NK-92 treated with Interleukin-12 subunit alpha and Interleukin-12 subunit beta, amount 100 ng/mL, for 24 hours (cell line): Measurements from ENCODE around the gene H1-8.

Experiments used
- DNase-seq: peaks from one replicate; lab custom pipeline; 2025; lab: John Stamatoyannopoulos, UW

The H1-8 gene

GRCh38 chr3:129556358-129556695 is 13.4 kb downstream of the H1-8 start:
- DNase-seq: no peak

GRCh38 chr3:129556890-129557547 is 14.0 kb downstream of the H1-8 start:
- DNase-seq: no peak

DNA sequence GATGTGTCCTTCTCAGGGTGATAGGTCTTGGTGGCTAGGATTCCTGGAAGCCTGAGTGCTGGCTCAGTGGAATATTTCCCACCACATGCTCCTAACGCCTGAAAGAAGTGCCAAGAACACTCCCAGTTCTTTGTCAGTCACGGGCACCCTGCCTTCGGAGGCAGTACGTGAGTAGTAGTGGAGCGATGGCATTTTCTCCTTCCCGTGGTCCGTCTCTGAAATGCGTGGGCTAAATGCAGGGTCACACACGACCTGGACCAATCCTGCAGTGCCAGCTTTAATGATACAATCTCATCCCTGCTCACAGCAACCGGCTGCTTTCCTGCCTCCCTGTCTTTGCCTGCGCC is 14.5 kb downstream of the H1-8 start:
- no peak for DNase-seq

GRCh38 chr3:129558081-129558771 is 15.3 kb downstream of the H1-8 start:
- no peak for DNase-seq

DNA sequence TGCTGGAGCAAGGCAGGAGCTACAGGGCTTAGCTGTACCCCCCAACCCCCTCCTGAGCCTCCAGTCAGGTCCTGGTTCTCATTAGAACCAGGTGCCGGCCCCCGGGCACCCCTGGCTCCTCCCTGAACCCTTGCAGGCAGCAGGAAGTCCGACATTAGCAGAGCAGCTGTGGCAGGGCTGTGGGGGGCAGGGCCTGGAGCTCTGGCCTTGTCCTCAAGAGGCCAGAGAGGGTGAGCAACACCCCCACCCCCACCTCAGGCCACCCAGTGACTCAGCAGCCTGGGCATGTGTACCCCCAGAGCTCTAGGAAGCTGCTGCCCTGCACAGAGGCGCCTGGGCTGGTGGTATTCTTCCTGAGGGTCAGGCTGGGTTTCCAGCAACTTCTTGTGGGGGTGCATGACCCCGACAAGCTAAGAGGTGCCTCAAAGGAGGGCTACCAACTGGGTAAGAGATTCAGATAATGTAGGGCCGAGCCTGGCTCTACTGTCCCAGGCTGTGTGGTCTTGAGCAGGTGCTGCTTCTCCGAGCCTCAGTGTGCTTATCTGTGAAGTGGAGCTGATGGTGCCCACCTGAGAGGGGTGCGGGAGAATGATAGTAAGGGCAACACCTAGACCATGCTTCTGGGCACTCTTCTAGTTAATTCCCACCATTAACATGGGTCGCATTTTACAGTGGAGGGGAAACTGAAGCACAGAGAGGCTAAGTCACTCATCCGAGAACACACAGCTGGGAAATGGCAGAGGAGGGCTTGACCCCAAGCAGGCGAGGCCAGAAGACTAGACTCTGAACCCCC is 16.0 kb downstream of the H1-8 start:
- DNase-seq: no peak

DNA sequence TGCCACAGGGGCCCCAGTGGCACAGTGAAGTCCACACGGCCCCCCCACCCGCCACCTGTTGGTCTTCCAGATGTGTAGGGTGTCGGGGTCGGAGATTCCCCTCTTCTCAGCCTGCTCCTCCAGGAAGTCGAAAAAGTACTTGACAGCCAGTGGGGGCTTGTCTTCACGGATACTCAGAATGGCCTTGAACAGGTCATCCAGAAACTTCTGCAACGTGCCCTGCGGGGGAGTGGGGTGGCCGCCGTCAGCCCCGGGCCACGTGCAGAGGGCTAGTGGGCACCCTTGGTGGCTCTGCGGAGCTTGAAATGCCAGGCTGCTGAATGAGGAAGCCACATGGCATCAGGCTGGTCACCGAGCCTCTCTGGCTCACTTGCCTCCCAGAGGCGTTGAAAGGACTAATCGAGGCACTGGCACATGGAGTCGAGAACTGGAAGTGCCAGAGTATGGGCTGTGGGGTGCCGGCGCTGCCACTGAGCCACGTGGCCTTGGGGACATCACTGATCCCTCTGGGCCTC is 16.6 kb downstream of the H1-8 start:
- DNase-seq: no peak

DNA sequence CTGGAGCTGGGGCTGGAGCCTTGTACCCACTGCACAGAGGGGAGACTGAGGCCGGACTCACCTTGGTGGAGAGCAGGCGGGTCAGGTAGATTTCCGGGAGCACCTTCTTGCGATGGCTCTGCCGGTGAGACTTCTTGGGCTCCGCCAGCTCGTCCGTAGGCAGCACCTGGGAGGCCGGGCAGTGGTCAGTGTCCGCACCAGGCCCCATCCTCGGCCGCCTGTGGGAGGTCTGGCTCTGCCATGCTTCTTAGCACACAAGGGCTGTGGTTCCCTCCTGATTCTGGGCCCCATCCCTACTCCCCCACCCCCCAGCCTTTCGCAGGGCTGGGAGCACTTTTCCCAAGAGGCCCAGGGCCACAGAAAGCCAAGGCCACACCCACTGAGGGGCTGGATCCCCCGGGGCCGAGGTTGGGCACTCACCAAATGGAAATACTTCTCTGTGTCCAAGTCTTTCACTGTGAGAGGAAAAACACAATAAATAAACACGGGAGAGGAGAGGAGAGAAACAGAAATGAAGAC is 17.4 kb downstream of the H1-8 start:
- DNase-seq: no peak

DNA sequence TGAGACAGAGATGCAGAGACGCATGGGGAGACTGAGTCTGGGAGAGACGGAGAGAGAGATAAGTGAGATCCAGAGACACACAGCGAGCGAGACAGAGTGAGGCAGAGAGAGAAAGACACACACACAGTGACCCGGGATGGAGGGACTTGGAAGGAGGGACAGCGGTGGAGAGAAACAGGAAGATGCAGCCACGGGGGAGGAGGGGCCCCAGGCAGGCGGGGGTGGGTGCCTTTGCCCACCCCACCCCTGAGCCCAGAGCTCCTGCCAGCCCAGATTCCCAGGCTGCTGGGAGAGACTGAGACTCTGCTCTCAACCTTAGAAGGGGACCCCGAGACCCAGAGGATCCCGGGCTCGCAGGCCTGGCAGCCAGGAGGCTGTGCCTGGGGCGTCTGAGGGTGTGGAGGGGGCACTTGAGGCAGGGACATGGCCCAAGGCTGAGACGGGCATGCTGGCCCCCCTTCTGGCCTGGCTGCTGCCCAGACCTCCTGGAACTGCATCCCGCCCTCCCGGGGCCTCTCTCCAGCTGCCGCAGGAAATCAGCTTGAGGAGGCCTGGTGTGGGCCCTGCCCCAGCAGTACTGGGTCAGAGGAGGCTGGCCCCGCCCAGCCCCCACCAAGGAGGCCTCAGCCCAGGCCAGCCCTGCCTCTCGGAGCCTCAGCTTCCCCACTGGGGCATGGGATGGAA is 18.1 kb downstream of the H1-8 start:
- no peak for DNase-seq

DNA sequence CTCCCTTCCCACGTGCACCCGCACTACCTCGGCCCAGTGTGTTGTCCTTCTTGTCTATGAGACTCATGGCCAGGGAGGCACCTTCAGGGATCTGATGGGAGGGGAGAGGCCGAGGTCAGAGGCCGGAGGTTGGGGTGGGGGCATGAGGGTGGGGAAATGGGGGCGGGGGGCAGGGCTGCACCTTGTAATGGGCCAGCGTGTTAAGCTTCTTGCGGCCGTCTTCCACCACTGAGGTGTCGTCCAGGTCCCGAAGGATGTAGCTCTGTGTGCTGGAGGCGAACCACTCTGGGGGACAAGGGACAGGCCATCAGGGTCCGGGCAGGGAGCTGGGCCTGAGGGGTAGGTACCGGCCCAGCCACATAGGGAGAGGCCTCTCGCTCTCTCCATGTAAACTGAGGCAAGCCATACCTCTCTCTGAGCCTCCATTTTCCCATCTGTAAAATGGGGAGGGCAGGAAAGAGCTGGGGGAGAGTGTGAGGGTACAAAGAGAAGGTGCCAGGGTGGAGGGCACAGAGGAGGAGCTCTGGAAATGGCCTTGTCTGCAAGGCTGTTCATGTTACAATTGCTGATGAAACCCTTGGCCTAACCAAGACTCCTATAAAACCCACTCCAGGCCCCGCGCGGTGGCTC is 18.8 kb downstream of the H1-8 start:
- no peak for DNase-seq

GRCh38 chr3:129562803-129563202 is 19.8 kb downstream of the H1-8 start:
- no peak for DNase-seq

DNA sequence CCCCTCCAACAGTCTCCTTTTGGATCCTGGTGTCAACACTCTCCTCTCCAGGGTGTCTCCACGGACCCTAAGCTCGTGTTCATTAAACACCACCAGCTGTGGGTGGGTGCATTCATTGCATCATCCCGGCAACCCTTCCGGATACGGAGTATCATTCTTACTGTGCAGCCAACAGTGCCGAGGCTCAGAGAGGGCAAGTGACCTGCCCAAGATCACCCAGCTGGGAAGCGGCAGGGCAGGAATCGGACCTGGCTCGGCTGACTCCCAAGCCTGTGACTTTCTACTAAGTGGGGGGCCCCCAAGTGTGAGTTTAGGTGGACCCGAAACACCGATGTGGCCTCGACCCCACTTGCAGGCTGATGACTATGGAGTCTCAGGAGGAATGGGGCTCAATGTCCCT is 20.4 kb downstream of the H1-8 start:
- DNase-seq: no peak

DNA sequence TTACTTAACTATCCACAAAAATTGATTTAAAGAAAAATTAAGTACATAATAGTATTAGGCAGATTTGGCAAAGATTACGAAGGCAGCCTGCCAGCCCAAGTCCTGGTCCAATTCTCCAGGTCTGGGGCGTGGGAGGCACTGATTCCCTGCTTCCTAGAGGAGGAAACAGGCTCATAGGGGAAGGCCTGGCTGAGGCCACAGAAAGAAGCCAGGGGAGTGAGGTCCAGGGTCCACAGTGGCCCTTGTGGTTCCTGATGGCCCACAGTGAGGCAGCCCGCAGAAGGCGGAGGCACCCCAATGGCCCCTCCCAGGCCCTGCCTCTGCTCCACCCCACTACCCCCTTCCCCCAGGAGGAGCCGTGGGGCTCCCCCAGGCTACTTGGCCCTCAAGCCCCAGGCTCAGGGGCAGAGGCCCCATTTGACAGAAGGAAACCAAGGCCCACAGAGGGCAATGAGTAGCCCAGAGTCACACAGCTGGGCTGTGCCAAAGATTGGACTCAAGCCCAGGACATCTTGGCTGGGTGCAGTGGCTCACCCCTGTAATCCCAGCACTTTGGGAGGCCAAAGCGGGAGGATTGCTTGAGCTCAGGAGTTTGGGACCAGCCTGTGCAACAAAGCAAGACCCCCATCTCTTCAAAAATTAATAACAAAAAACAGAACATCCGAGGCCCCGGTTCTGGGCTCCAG is 21.0 kb downstream of the H1-8 start:
- no peak for DNase-seq

- no peak for DNase-seq
Observed at GRCh38 chr3:129564981-129565644, 22.1 kb downstream of the H1-8 start.

- DNase-seq: no peak
Observed at GRCh38 chr3:129565902-129566301, 22.9 kb downstream of the H1-8 start.

DNA sequence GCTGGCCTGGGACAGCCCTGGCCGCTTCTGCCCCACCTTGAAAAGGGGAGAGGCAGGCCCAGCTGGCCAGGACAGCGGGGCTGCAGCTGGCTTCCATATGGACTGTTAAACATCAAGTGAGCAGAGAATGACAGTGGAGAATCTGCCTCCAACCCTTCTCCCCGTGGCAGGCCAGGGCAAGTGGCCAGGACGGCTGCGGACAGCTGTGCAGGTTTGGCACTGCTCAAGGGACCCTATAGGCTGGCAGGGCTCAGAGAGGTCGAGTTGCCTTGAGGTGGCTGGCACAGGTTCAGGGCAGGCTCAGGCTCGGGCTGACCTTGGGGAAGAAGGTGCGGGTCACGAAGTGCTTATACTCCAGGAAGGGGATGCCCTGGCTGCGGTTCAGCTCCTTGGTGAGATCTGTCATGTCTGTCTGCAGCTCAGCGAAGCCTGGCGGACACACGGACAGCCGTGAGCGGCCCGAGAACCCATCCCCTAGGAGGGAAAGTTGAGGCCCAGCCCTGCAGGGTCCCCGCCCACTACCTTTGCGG is 24.3 kb downstream of the H1-8 start:
- DNase-seq: no peak

- no peak for DNase-seq
Observed at GRCh38 chr3:129567939-129568338, 25.0 kb downstream of the H1-8 start.

DNA sequence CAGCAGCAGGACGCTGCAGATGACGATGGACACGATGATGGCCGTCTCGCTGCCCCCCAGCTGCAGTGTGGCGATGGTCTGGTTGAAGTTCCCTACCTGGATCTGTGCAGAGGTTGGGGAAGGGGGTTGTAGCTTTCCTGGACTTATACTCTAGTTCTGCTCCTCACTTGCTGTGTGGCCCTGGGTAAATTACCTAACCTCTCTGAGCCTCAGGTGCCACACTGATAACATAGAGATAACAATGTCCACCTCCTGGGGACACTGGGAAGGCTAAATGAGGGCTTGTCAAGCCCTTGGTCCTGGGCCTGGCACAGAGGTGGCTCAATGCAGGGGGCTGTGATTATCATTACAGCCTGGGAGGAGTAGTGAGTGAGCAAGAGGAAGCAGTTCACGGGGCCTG is 26.9 kb downstream of the H1-8 start:
- no peak for DNase-seq

DNA sequence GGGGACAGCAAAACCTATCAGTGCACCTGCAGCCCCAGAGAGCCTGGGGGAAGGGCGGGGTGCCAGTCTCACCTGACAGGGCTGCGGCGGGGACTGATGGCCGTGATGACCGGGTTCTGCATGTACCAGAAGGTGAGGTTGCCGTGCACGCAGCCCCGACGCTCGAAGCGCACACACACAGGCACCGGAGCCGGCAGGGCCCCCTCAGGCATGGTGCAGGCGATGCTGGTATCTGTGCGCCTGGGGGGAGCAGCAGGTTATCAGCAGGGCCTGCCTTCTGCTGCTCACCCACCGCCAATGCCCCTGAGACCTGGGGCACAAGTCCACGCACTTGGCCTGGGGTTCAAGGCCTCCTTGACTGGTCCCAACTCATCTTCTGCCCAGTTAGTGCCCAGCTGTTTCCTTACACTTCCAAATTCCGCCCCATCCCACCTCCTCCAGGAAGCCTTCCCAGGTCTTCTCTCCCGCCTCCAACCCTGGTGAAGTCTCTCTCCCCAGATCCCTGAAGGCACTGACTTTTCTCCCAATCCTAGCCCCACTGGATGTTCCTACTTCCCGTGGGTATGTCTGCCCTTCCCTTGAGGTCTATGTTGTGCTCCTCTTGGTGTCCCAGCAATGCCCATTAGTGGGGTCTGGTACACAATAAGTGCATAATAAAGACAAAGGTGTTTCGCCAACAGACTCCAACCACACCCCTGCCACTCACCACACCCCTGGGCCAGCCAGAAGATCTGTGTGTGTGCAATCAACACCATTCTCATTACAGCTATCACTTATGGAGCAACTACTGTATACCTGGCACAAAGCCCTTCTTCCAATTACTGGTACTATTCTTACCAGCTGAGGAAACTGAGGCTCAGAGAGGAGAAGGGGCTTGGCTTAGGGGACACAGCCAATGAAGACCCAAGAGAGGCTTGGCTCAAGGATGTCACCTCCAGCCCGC is 28.9 kb downstream of the H1-8 start:
- DNase-seq: no peak

GRCh38 chr3:129572603-129573002 is 29.6 kb downstream of the H1-8 start:
- DNase-seq: no peak
